NAMALWA (cell line): ENCODE data around the gene CCL14.
A peak's percentile ranks its signal among the peaks of the same experiment; 100 is the strongest.
"Not testable (repeated sequence)": the region's sequence is repeated elsewhere in the genome, so short reads cannot be mapped to it uniquely, and the experiment has no call there.

Experiments used
- DNase-seq: peaks from one replicate; pipeline ENCODE4 v3.0.0-alpha.2; 2015; ENCODE audit warnings: low spot score

The CCL14 gene

DNA sequence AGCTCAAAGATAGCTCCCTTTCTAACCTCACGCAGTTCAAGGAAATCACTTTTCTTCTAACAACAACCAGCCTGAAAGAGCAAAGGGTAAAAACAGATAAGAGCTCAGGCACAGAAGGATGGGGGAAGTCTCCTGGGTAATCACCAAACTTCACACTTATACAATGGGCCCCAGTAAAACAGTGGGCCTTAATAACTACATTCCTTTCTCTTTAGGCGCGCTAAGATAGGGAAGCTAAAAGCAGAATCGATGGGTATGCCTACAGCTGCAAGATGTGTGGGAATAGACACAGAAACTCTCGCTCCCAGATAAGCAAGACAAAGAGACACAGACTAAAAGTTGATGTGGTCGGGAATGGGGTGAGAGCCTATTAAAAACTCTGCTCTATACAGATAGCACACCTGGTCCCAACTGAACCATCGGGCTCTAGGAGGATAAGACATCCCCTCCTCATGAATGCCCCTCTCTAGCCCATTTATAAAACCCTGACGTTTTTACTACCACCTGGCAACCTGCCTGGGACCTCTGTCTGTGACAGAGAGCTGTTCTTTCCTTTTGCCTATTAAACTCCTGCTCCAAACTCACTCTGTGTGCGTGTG, 43.8 kb downstream of the CCL14 start:
- DNase-seq: no peak

DNA sequence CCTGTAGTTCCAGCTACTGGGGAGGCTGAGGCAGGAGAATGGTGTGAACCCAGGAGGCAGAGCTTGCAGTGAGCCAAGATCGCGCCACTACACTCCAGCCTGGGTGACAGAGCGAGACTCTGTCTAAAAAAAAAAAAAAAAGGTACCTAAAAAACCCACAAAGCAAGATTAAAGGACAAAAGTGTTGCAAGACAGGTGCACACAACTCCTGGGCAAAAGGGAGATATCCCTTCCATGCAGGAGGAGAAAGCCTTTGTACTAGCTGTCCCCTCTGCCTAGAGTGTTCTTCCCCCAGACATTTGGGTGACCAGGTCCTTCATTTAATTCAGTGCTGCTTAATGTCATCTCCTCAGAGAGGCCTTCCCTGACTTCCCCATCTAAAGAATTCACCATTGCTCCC, 48.0 kb downstream of the CCL14 start:
- not testable (repeated sequence) for DNase-seq

DNA sequence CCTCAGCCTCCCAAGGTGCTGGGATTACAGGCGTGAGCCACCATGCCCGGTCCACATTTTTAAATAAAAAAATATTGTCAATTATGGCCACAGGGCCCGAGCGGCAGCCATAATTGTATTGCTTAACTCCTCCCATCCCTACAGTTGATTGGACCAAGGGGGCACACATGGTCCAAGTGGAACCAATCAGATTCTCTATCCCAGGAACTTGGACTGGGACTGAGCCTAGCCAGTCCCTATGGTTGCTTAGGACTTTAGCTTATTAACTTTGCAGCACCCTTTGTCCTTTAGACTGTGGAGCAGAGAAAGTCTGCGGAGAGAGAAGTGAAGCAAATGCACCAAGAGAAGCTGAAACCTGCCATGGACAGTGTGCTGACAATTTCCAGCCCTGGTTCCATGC, 50.5 kb downstream of the CCL14 start:
- peak; percentile 16 for DNase-seq

DNA sequence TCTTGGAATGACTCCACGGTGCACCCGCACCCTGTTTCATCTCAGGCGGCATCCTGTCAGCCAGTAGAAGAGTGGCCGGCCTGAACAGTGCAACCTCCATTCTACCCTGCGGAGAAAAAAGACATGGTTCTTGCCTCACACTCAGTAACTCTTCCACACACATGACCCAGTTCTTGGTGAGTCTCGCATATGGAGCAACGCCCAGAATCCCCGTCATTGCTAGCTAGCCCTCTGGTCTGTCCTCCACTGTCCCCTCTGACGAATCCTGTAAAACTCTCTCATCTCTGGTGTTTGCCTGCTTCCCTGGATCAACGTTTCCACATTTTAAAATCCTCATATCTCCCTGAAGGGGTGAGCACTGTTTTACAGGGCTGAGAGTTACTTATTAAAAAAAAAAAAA, 51.8 kb downstream of the CCL14 start:
- DNase-seq: no peak
